Myocyte (in vitro differentiated cells): ENCODE data around the gene CORIN. TPM values are rescaled to one million over a fixed set of nuclear protein-coding genes. Genes with fewer than 3 reads are reported as not detected.
A peak's percentile ranks its signal among the peaks of the same experiment; 100 is the strongest.
"Not testable (repeated sequence)": the region's sequence is repeated elsewhere in the genome, so short reads cannot be mapped to it uniquely, and the experiment has no call there.

Experiments used
- DNase-seq: peaks from one replicate; pipeline ENCODE4 v3.0.0-alpha.2; 2012; ENCODE audit warnings: low read depth
- total RNA-seq: library from RNA; depleted of rRNA; stranded (reverse); fragments of >200 nt; gene quantifications from 2 replicates; pipeline ENCODE4 v1.2.3, GENCODE V29; 2014

CORIN gene
- total RNA-seq, 1 donor from 2014 or later, result 1.5 TPM

- no peak for DNase-seq
These were observed 142.6 kb downstream of the CORIN start for GRCh38 chr4:47695260-47695659.

GRCh38 chr4:47694322-47694721 is 143.5 kb downstream of the CORIN start:
- no peak for DNase-seq

- DNase-seq, result no peak
These were observed 145.2 kb downstream of the CORIN start for GRCh38 chr4:47692691-47693090.

GRCh38 chr4:47691757-47692383 is 146.0 kb downstream of the CORIN start:
- not testable (repeated sequence) for DNase-seq

GRCh38 chr4:47690611-47691010 is 147.3 kb downstream of the CORIN start:
- no peak for DNase-seq

- peak; percentile 64 for DNase-seq
These were observed 151.5 kb downstream of the CORIN start for GRCh38 chr4:47686294-47686872.

GRCh38 chr4:47675806-47676205 is 162.1 kb downstream of the CORIN start:
- no peak for DNase-seq

- DNase-seq, result no peak
These were observed 163.7 kb downstream of the CORIN start for GRCh38 chr4:47674144-47674543.

GRCh38 chr4:47672696-47673095 is 165.2 kb downstream of the CORIN start:
- no peak for DNase-seq

- peak; percentile 89 for DNase-seq
These were observed 167.9 kb downstream of the CORIN start for GRCh38 chr4:47669946-47670345.

- DNase-seq, result peak; percentile 78
These were observed 169.0 kb downstream of the CORIN start for GRCh38 chr4:47668810-47669408.

GRCh38 chr4:47668256-47668655 is 169.6 kb downstream of the CORIN start:
- no peak for DNase-seq

- DNase-seq, result peak; percentile 49
These were observed 170.3 kb downstream of the CORIN start for GRCh38 chr4:47667552-47667951.

GRCh38 chr4:47664051-47664826 is 173.6 kb downstream of the CORIN start:
- DNase-seq, result no peak

GRCh38 chr4:47662975-47663374 is 174.9 kb downstream of the CORIN start:
- no peak for DNase-seq

- DNase-seq, result no peak
These were observed 176.1 kb downstream of the CORIN start for GRCh38 chr4:47661741-47662140.

GRCh38 chr4:47659342-47659741 is 178.5 kb downstream of the CORIN start:
- no peak for DNase-seq

GRCh38 chr4:47654972-47655693 is 182.7 kb downstream of the CORIN start:
- peak; percentile 28 for DNase-seq

- no peak for DNase-seq
These were observed 185.8 kb downstream of the CORIN start for GRCh38 chr4:47652092-47652491.

- no peak for DNase-seq
These were observed 186.6 kb downstream of the CORIN start for GRCh38 chr4:47651231-47651630.

- DNase-seq, result no peak
These were observed 187.2 kb downstream of the CORIN start for GRCh38 chr4:47650584-47651130.
